Activated effector memory CD4-positive, alpha-beta T cell treated with Interleukin-2 at 50 U/mL for 16 hours (primary cell): ENCODE measurements around the gene GATA3.

ENCODE experiments used
- DNase-seq: peaks from one replicate; pipeline ENCODE4 v3.0.0-alpha.2; 2020

The GATA3 gene

DNA sequence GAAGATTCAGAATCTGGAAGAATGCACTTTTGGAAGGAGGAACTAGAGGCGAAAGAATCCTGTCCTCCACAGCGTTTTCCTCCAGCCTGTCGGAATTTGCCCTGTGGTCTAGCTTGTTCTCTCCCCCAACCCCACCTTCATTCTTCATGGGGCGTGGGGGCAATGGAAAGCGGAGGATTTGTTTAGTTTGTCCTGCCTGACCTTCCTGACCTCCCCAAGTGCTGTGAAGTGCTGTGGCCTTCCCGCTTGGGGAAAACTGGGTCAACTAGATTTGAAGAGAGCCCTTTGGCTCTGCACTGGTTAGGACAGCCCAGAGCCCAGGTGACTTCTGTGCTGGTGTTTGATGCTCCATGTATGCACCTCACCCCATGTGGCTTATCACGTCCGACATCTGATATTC lies 49.1 kb downstream of the GATA3 start:
- no peak for DNase-seq

- no peak for DNase-seq
These were observed 49.5 kb downstream of the GATA3 start for GRCh38 chr10:8104005-8104404.

- no peak for DNase-seq
These were observed 50.2 kb downstream of the GATA3 start for GRCh38 chr10:8104721-8105120.

DNA sequence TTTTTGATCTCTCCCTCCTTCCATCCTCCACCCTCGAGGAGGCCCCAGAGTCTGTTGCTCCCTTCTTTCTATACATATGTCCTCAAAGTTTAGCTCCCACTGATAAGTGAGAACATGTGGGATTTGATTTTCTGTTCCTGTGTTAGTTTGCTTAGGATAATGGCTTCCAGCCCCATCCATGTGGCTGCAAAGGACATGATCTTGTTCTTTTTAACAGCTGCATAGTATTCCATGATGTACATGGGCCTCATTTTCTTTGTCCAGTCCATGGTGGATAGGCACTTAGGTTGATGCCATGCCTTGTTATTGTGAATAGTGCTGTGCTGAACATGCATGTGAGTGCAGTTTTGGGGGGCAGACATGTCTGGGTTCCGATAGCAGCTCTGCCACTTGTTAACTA lies 51.4 kb downstream of the GATA3 start:
- no peak for DNase-seq

DNA sequence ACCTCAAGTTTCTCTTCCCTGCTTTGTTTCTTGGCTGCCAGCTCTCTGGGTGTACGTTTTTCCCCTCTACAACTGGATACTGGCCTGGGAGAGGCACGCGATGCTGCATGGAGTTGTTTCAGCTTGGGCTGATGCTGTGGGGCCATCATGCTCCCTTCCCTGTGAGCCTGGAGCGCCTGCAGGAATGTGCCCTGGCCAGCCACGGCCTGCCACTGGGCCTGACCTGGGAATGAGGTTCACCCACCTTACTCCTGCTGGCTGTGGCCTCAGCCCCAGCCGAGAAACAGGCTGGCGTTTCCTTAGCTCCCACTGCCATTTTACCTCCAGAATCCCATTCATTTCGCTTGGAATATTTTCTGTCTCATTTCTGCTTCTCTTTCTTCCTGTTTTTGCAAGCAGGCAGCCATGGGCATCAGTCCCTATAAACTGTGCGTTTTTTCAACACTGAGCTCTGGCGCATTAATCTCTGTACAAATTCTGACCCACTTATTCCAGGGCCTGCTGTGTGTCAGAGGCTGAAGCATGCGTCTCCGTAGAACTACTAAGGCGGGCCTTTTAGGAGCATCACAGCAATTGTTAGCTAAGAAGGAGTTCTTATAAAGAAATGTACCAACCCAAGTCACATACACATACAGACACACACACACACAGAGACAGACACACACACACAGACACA lies 57.9 kb downstream of the GATA3 start:
- no peak for DNase-seq

GRCh38 chr10:8112942-8113442 lies 58.5 kb downstream of the GATA3 start:
- DNase-seq, result no peak

GRCh38 chr10:8113616-8114015 lies 59.1 kb downstream of the GATA3 start:
- DNase-seq, result no peak

- DNase-seq, result no peak
These were observed 60.5 kb downstream of the GATA3 start for GRCh38 chr10:8114741-8115617.

- DNase-seq, result no peak
These were observed 61.1 kb downstream of the GATA3 start for GRCh38 chr10:8115618-8115980.

DNA sequence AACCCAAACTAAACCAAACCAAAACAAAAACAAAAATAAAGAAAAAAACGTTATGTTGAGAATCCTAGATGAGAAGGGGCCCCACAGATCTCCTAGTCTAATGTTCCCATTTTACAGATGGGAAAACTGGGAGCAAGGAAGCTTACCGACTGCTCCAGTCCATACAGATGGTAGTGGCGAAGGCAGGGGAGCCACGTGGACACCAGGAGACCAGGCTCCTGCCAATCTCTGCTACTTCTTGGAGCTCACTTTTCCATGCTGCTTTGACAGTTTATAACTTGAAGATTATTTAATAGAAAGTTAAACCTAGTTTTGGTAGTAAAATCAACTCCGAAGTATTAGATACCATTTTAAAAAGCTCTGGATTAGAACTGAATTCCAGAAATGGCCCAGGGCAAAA lies 62.0 kb downstream of the GATA3 start:
- no peak for DNase-seq

GRCh38 chr10:8116926-8117493 lies 62.5 kb downstream of the GATA3 start:
- no peak for DNase-seq

DNA sequence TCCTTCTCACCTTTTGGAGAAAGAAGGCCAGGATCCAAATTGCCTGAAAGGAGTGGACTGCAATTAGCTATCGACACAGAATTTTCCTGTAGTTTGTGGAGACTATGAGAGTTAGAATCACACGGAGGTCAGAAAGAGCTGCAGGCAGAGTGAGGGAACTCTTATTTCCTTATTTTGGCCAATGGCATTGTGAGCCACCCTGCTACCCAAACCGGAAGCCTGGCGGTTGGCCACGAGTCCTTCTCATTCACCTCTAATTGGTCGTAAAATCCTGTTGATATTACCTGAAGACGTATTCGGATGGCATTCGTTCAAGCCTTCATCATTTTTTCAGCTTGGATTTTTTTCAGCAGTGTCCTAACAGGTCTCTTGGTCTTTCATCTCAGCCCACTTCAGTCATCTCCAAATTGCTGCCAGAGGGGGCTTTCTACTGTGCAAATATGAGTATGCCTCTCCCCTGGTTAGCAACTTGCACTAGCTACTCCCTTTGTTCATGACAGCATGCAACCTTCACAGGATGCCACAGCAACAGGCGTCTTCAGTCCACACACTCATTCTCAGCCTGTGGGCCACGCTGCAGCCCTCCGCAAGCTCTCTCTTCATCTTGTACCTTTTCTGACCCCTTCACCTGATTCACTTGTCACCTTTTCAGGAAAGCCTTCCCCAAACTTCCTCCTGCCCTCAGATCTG lies 66.9 kb downstream of the GATA3 start:
- no peak for DNase-seq

GRCh38 chr10:8122611-8123369 lies 68.3 kb downstream of the GATA3 start:
- no peak for DNase-seq

- no peak for DNase-seq
These were observed 69.9 kb downstream of the GATA3 start for GRCh38 chr10:8124436-8124835.
